IMR-90 (cell line): Measurements from ENCODE around the gene KRT6A. TPM values are rescaled to one million over a fixed set of nuclear protein-coding genes. Genes with fewer than 3 reads are reported as not detected.

Experiments used
- ATAC-seq: fragments of 200-7000 bp; cut with Tn5 transposase; 2 replicates; pipeline ENCODE4 v1.9.1; 2020; ENCODE audit warnings: low read depth, mild to moderate bottlenecking, moderate library complexity
- BruUV-seq: library from RNA; stranded (reverse); fragments of 400-500 nt; replicated peaks from 2 replicates; lab custom pipeline; 2021; lab: Mats Ljungman, UMichigan
- CTCF ChIA-PET: fragments of 300-600 bp; formaldehyde crosslinking; extraction: SDS; loops from one replicate; lab custom pipeline; 2021; ENCODE audit warnings: antibody characterized with exemption; lab: Yijun Ruan, JAX
- POLR2A ChIA-PET: fragments of 300-600 bp; sonication (Branson Sonifier 250); formaldehyde crosslinking; loops from one replicate; lab custom pipeline; 2022; ENCODE audit warnings: antibody characterized with exemption; ENCODE audit not compliant: unreplicated experiment; lab: Charles Lee
- DNase-seq: peaks from one replicate; pipeline ENCODE4 v3.0.0; 2013
- H2AFZ ChIP-seq: replicated peaks from 2 replicates; pipeline ENCODE3; 2013; ENCODE audit warnings: low read length, mild to moderate bottlenecking; ENCODE audit not compliant: poor library complexity
- H2AK5ac ChIP-seq: 2 replicates; pipeline ENCODE4 v1.6.1; 2013; ENCODE audit warnings: low read depth, low read length, inconsistent platforms
- H2AK9ac ChIP-seq: replicated peaks from 2 replicates; pipeline ENCODE3; 2013; ENCODE audit warnings: mild to moderate bottlenecking, low read depth, low read length, moderate library complexity; ENCODE audit not compliant: poor library complexity
- H2BK120ac ChIP-seq: 2 replicates; pipeline ENCODE4 v1.6.1; 2013; ENCODE audit warnings: low read depth, low read length, inconsistent platforms
- H2BK15ac ChIP-seq: 3 replicates; pipeline ENCODE4 v1.6.1; 2013; ENCODE audit warnings: low read depth, low read length, inconsistent platforms
- H2BK20ac ChIP-seq: 2 replicates; pipeline ENCODE4 v1.6.1; 2013; ENCODE audit warnings: low read depth, mild to moderate bottlenecking, inconsistent platforms, low read length, moderate library complexity
- H2BK5ac ChIP-seq: 2 replicates; pipeline ENCODE4 v1.6.1; 2013; ENCODE audit warnings: mild to moderate bottlenecking, low read depth, low read length, inconsistent platforms; ENCODE audit not compliant: poor library complexity, severe bottlenecking
- H3K14ac ChIP-seq: replicated peaks from 2 replicates; pipeline ENCODE4 v1.6.1; 2013; ENCODE audit warnings: low read depth, low read length, inconsistent platforms
- H3K18ac ChIP-seq: 2 replicates; pipeline ENCODE4 v1.6.1; 2013; ENCODE audit warnings: low read depth, low read length, control low read depth
- H3K23ac ChIP-seq: 2 replicates; pipeline ENCODE4 v1.6.1; 2013; ENCODE audit warnings: low read depth, low read length, inconsistent platforms
- H3K27ac ChIP-seq: 2 replicates; pipeline ENCODE4 v1.5.1; 2013; ENCODE audit warnings: mild to moderate bottlenecking, control low read depth, low read length; ENCODE audit not compliant: insufficient read depth
- H3K27me3 ChIP-seq: 2 replicates; pipeline ENCODE4 v1.6.1; 2013; ENCODE audit warnings: low read length; ENCODE audit not compliant: control insufficient read depth, insufficient read depth
- H3K36me3 ChIP-seq: 2 replicates; pipeline ENCODE4 v1.6.1; 2013; ENCODE audit warnings: low read length, mixed read lengths; ENCODE audit not compliant: control insufficient read depth, insufficient read depth
- H3K4ac ChIP-seq: 2 replicates; pipeline ENCODE4 v1.6.1; 2013; ENCODE audit warnings: low read depth, low read length, inconsistent platforms
- H3K4me1 ChIP-seq: 2 replicates; pipeline ENCODE4 v1.6.1; 2013; ENCODE audit warnings: low read length, mixed read lengths; ENCODE audit not compliant: control insufficient read depth, insufficient read depth
- H3K4me2 ChIP-seq: 2 replicates; pipeline ENCODE4 v1.6.1; 2013; ENCODE audit warnings: low read depth, mild to moderate bottlenecking, control low read depth, low read length, moderate library complexity
- H3K4me3 ChIP-seq: 2 replicates; pipeline ENCODE4 v1.5.1; 2013; ENCODE audit warnings: low read depth, mild to moderate bottlenecking, control low read depth, low read length, moderate library complexity; ENCODE audit not compliant: insufficient read depth
- H3K56ac ChIP-seq: 2 replicates; pipeline ENCODE4 v1.6.1; 2013; ENCODE audit warnings: low read length, inconsistent platforms; ENCODE audit not compliant: insufficient read depth; ENCODE audit errors: extremely low read depth
- H3K79me1 ChIP-seq, 2 experiments: 2 replicates each; pipeline ENCODE4 v1.6.1; 2013; ENCODE audit warnings: low read length in 2 of 2, inconsistent platforms in 1 of 2, low read depth in 1 of 2
- H3K9ac ChIP-seq: 2 replicates; pipeline ENCODE4 v1.6.1; 2013; ENCODE audit warnings: low read depth, low read length, control low read depth
- H3K9me1 ChIP-seq: 2 replicates; pipeline ENCODE4 v1.6.1; 2013; ENCODE audit warnings: low read length, inconsistent platforms; ENCODE audit not compliant: insufficient read depth
- H3K9me3 ChIP-seq: 2 replicates; pipeline ENCODE4 v1.6.1; 2013; ENCODE audit warnings: low read length; ENCODE audit not compliant: control insufficient read depth, insufficient read depth
- H4K20me1 ChIP-seq: 2 replicates; pipeline ENCODE4 v1.6.1; 2013; ENCODE audit warnings: low read length, inconsistent platforms; ENCODE audit not compliant: insufficient read depth
- H4K5ac ChIP-seq: 2 replicates; pipeline ENCODE4 v1.6.1; 2013; ENCODE audit warnings: mild to moderate bottlenecking, low read depth, low read length, control low read depth
- H4K8ac ChIP-seq, 2 experiments: 2 replicates each; pipeline ENCODE4 v1.6.1; 2013; ENCODE audit warnings: low read depth in 2 of 2, low read length in 2 of 2, control low read depth in 1 of 2, inconsistent platforms in 1 of 2
- H4K91ac ChIP-seq: 2 replicates; pipeline ENCODE4 v1.6.1; 2013; ENCODE audit warnings: low read depth, low read length, inconsistent platforms; ENCODE audit not compliant: insufficient read depth
- FOS ChIP-seq: fragments of 150-350 bp; IDR thresholded peaks from 2 replicates; pipeline ENCODE4 v1.6.1; 2016; ENCODE audit warnings: low read depth, low read length
- POLR2A ChIP-seq: IDR thresholded peaks from 2 replicates; pipeline ENCODE4 v1.6.1; 2012; ENCODE audit warnings: mild to moderate bottlenecking, low read depth, low read length
- RCOR1 ChIP-seq: IDR thresholded peaks from 2 replicates; pipeline ENCODE4 v1.6.1; 2012; ENCODE audit warnings: mild to moderate bottlenecking, low read length, improper control_type of control experiment; ENCODE audit not compliant: insufficient replicate concordance
- SMC3 ChIP-seq: fragments of 150-350 bp; IDR thresholded peaks from 2 replicates; pipeline ENCODE4 v1.6.1; 2016; ENCODE audit warnings: low read depth, mild to moderate bottlenecking, antibody characterized with exemption, low read length, moderate library complexity
- WGBS, 2 experiments: methylation state at CpG; one replicate each; pipeline versions ENCODE4 v1.1.5 to v1.1.7; 2013; ENCODE audit warnings: missing lambda C conversion rate in 2 of 2; ENCODE audit not compliant: insufficient read length in 1 of 2; ENCODE audit errors: extremely low coverage in 2 of 2; 5-methylcytosine and 5-hydroxymethylcytosine counted together
- dilution Hi-C: fragments of 300-500 bp; cut with HindIII; formaldehyde crosslinking; loops from one replicate; pipeline ENCODE4 v1.14.3; 2018; ENCODE audit warnings: low sequenced_read_pairs; ENCODE audit not compliant: unreplicated experiment
- in situ Hi-C: fragments of 300-500 bp; cut with MboI; formaldehyde crosslinking; loops from 3 replicates; pipeline ENCODE4 v1.14.3; 2019; ENCODE audit warnings: low sequenced_read_pairs, inconsistent platforms, mixed read lengths
- intact Hi-C: fragments of 100-400 bp; cut with micrococcal nuclease; formaldehyde crosslinking; loops from 2 replicates; pipeline ENCODE4 v1.10.0; 2022
- polyA plus RNA-seq, 3 experiments: library from polyadenylated mRNA; depleted of rRNA; stranded (reverse); fragments of >200 nt; gene quantifications; 2 replicates each; pipeline ENCODE4 v1.2.3, GENCODE V29; 2012; ENCODE audit warnings: low replicate concordance in 1 of 3
- total RNA-seq: library from RNA; depleted of rRNA; stranded (reverse); fragments of >200 nt; gene quantifications from 2 replicates; pipeline ENCODE4 v1.2.3, GENCODE V29; 2012
- TF ChIP-seq, protein P1 (sequence below): conservative IDR thresholded peaks from 2 replicates; pipeline ENCODE4 v1.5.1; 2012; ENCODE audit warnings: mild to moderate bottlenecking, low read depth, low read length, improper control_type of control experiment

Gene KRT6A
- total and polyA plus RNA-seq, 2 of the 4 experiments (the other 2 are of a cell fraction): not detected

DNA sequence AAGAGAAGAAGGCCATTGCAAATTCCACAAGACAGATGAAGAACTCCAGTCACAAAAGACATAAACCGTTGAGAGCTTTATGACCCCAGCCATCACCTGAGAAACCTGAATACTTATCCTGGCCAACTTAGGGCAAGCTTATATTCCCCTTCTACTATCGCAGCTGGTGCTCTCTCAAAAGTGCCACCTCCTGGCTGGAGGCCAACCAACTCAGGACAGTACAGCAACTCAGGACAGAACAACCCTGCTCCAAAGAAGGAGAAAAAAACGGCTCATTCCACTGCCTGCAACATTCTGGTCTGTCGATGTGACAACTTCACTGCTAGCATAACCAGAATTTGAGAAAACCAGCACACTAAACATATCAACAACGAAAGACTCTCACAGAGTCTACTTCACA is 31.4 kb downstream of the KRT6A start:
- Histone ChIP-seq H2AK5ac (no peak overlapping the region), H2AK9ac (no peak overlapping the region), H2BK5ac (no peak overlapping the region), H3K18ac (no peak overlapping the region), H3K4me3 (no peak overlapping the region), H2BK120ac (no peak overlapping the region), H3K9me3 (no peaks in the 10 kb centered on the region), H3K23ac (no peak overlapping the region), H3K79me1 (no peaks in the 10 kb centered on the region), H4K20me1 (no peaks in the 10 kb centered on the region), H3K4ac (no peak overlapping the region), H4K91ac (no peak overlapping the region), H2BK15ac (no peak overlapping the region), H3K9me1 (no peaks in the 10 kb centered on the region), H3K56ac (no peak overlapping the region), H2BK20ac (no peak overlapping the region), H3K4me2 (no peak overlapping the region), H3K4me1 (no peaks in the 10 kb centered on the region), H3K36me3 (no peaks in the 10 kb centered on the region), H3K14ac (no peak overlapping the region), H4K8ac (no peak overlapping the region), H3K27ac (no peak overlapping the region), H3K27me3 (no peaks in the 10 kb centered on the region; the same call in 1 of the 2 replicates), H3K9ac (no peak overlapping the region), H2AFZ (no peak overlapping the region), H4K5ac (no peak overlapping the region)
- BruUV-seq: no TSS peak
- in situ Hi-C loops: no loop called here
- ATAC-seq: no peak
- dilution Hi-C loops: no loop called here
- no CpG with 5 or more reads among the region's 5 CpGs for WGBS, 2 experiments
- ChIA-PET CTCF (no interaction called here), POLR2A (no interaction called here)
- DNase-seq: no peak
- intact Hi-C loops: no loop called here
- TF ChIP-seq FOS (no peak), SMC3 (no peak), RCOR1 (no peak), POLR2A (no peak)
- TF ChIP-seq, protein P1, sequence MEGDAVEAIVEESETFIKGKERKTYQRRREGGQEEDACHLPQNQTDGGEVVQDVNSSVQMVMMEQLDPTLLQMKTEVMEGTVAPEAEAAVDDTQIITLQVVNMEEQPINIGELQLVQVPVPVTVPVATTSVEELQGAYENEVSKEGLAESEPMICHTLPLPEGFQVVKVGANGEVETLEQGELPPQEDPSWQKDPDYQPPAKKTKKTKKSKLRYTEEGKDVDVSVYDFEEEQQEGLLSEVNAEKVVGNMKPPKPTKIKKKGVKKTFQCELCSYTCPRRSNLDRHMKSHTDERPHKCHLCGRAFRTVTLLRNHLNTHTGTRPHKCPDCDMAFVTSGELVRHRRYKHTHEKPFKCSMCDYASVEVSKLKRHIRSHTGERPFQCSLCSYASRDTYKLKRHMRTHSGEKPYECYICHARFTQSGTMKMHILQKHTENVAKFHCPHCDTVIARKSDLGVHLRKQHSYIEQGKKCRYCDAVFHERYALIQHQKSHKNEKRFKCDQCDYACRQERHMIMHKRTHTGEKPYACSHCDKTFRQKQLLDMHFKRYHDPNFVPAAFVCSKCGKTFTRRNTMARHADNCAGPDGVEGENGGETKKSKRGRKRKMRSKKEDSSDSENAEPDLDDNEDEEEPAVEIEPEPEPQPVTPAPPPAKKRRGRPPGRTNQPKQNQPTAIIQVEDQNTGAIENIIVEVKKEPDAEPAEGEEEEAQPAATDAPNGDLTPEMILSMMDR: no peak
